Hindlimb muscle (tissue), 1 donor: ENCODE measurements around the gene ACSM6. TPM values are rescaled to one million over a fixed set of nuclear protein-coding genes. Genes with fewer than 3 reads are reported as not detected.
"Not testable (repeated sequence)": the region's sequence is repeated elsewhere in the genome, so short reads cannot be mapped to it uniquely, and the experiment has no call there.

Experiments used
- DNase-seq: peaks from one replicate; pipeline ENCODE4 v3.0.0-alpha.2; 2013
- polyA plus RNA-seq: library from polyadenylated mRNA; unstranded; fragments of 120-200 nt; gene quantifications from one replicate; pipeline ENCODE4 v1.2.1, GENCODE V29; 2013; ENCODE audit not compliant: insufficient read length

ACSM6 gene, protein sequence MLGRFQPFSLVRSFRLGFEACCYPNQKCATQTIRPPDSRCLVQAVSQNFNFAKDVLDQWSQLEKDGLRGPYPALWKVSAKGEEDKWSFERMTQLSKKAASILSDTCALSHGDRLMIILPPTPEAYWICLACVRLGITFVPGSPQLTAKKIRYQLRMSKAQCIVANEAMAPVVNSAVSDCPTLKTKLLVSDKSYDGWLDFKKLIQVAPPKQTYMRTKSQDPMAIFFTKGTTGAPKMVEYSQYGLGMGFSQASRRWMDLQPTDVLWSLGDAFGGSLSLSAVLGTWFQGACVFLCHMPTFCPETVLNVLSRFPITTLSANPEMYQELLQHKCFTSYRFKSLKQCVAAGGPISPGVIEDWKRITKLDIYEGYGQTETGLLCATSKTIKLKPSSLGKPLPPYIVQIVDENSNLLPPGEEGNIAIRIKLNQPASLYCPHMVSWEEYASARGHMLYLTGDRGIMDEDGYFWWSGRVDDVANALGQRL
- polyA plus RNA-seq = not detected

- no peak for DNase-seq
These were observed at the start of gene ACSM6 for GRCh38 chr10:95193944-95194343. ACSM6 (plus strand) TSS chr10:95194238; CDS start chr10:95194486, 248 bp downstream.

DNA sequence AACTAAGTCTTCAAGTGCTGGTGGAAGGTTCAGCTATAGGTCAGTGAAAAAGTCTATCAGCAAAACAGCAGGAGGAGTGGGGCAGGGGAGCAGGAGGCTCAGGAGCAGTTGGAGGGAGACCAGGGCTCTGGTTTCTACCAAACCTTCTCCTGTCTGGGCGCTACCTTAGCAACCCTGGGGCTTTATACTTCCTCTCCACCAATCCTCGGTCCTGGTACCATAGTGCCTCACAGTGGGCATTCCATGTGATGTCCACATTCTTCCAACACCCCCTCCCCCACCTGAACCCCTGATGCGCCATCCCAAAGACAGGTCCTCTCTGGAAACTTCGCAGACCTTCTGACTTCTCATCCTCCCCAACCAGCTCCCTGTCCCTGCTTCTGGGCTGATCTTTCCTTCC lies 25.3 kb upstream of the ACSM6 start:
- no peak for DNase-seq

- DNase-seq = no peak
These were observed 24.5 kb upstream of the ACSM6 start for GRCh38 chr10:95169522-95169921.

DNA sequence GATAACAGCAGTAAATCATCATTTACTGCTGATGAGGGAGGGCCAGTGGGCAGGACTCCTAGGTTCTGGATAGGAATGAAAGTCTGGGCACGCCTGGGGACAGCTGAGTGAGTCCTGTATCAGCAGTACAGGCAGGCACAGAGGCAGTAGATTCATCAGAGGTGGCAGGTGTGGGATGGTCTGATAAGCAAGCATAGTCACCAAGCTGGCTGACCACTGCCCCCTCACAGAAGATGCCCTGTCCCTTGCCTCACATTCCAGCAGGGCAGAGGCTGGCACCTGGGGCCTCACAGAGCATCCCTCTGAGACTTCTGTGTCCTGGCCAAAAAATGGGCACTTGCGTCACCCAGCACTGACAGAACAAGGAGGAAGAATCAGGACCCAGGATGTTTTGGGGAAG lies 23.2 kb upstream of the ACSM6 start:
- no peak for DNase-seq

DNA sequence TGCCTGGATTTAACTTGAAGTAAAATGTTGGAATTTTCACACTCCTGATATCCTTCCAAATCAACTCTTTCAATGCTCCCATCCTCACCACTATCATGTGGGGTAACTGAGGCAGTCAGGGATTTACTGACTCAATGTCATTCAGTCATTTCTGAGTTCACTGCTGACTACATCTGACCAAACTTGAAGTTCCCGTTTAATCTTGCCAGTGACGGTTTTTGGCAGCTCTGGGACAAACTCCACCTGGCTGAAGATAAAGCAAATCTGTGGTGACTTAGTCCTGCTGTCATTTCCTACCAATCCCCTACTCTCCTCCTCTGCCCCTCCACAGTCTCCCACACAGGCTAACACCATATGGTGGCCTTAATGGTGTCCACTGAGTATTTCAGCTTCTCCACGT lies 22.7 kb upstream of the ACSM6 start:
- DNase-seq = no peak

GRCh38 chr10:95172851-95173250 lies 21.2 kb upstream of the ACSM6 start:
- DNase-seq = no peak

- DNase-seq = no peak
These were observed 17.9 kb upstream of the ACSM6 start for GRCh38 chr10:95176101-95176500.

DNA sequence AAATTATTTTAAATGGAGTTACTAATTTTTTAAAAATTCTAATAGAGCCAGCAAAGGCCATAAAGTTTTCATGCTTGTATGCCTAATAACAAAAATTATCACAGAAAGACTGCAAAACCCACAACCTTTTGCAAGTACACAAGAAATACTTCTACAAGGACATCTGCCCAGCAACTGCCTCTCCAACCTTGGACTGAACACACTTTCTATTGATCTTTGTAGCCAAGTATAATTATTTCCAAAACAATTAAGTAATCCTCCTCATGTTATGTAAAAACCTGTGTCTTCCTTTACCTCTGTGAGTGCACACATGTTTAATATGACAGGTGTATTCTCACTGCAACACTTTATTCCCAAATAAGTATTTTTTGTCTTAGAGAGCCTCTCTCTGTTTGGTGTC lies 16.6 kb upstream of the ACSM6 start:
- DNase-seq = no peak

DNA sequence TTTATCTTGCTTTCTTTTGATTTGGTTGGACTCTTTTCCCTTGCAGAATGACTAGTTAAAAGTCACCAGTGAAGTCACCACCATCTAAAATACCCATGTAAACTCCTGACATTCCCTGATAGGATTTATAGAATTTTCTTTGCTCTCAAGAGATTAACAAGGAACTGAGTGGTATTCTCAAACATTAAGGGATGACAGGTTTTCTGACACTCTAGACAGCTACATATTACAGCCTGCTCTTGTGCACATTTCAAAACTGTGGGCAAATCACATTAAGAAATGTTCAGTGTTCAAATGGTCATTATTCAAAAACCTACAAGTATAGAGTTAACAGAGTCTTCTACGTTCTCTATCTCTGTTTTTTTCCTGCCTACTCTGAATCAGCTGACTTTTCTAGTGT lies 15.8 kb upstream of the ACSM6 start:
- no peak for DNase-seq

DNA sequence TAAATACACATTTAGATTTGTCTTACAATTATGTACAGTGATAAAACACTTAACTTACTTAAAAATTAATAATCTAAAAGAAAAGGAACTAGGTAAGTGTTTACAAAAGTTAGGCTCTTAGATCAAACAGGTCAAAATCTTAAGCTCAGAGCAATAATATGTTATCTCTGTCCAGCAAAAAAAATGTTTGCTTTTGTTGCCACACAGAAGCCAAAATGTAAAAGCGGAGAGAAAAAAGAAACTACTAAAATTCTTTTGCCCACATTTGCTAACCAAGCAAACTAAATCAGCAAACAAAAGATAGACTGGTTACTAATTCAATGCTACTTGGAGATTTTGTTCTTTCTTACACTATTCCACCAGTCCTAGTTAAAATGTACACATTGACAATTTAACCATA lies 15.2 kb upstream of the ACSM6 start:
- no peak for DNase-seq

DNA sequence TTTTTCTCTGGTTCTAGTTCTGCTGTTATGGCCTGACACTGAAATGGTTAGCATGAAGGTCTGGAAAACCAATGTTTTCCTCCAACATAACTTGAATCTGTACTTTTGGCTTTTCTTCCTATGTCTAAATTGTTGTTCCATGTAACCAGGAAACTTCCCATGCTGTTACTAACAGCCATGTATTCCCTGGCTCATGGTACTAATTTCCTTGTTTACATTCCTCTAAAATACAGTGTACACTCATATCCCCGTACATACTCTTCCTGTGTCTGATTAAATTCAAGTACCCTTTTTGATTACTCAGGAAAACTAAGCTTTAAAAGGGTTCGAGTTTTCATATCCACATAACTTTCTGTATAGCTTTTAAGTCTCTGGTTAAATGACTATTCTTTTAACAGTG lies 12.3 kb upstream of the ACSM6 start:
- DNase-seq = peak; percentile 1

DNA sequence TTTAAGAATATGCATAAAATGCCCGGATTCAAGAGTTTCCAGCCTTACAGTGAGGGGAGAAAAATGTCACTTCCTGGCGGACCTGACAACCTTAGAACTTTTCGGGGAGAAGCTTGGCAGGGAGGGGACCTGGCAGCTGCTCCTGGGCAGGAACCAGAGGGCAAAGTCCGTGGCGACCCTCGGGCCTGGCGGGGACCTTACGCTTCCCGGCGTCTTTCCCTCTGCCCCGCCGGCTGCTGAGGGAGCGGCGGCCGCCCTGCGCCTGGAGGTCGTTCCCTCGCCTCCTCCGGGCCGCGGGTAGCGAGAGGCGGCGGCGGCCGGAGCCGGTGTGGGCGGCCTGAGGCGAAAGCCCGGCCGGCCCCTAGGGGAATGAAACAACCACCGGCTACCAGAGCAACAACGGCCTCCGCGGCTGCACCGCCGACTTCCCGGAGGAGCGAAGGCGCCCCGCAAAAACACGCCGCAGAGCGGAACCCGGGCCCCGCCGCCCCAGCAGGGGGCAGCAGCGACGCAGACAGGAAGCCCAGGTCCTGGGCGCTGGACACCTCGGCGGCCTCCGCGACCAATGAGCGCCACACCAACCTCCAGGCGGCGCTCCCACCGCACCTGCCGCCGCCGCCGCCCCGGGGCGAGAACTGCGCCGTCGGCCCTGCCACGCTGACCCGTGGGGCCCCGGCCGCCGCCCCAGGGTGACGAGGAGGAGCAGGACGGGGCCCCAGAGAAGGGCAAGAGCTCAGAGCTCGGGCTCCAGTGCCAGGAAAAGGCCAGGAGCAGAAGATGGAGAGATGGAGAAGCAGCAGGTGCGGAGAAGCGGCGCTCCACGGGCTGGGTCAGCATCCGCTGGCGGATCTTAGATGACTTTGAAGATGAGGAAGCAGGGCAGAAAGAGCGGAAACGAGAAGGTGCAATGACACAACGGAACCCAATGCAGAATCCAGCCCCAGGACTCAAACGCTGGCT lies 10.5 kb upstream of the ACSM6 start:
- DNase-seq = peak; percentile 83

- DNase-seq = no peak
These were observed 6.4 kb upstream of the ACSM6 start for GRCh38 chr10:95187617-95188016.

DNA sequence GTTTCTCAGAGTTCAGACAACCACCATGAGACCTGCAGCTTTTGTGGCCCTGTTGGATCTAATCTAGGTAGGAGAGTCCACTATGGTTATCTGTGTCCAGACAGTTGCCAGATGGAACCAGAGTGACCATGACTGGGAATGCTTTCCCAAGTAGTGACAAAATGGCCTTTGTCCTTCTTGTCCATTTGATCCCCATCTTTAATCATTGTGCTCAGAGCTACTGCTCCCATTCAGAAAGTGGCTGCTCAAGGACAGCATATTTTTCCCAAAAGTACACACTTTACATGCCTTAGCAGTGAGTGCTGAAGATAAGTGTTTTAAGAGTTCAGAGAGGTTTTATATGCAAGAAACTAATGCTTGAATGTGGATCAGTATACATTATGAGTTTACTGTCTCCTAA lies 5.4 kb upstream of the ACSM6 start:
- no peak for DNase-seq

DNA sequence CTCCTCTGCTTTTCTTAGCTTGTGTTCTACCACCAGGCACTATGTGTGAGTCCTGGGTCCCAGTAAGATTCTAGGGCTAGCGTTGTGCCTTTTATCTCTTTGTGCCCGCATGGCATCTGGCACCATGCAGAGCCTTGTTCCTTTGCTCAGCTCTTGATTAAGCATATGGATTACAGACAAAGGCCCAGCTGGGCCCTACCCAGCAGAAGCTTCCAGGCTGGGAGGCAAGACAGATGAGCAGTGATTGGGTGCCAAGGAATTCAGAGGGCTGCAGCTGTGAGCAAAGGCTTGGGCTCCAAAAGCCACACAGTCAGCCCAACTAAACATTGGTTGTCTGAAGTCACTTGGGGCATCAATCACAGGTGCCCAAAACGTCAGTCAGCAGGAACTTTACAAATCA lies 2.0 kb downstream of the ACSM6 start:
- DNase-seq = no peak

DNA sequence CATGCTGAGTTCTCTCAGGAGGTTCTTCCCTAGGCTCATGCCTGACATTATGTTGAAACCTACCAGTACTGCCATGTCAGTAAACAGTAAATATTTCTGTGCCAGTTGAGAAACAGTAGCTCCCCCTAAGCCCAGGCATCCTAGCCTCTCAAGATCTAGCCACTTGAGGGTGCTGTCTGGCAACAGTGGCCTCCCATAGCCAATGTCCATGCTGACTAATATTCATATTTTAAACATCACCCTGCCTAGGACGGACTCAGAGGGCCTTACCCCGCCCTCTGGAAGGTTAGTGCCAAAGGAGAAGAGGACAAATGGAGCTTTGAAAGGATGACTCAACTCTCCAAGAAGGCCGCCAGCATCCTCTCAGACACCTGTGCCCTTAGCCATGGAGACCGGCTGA lies 7.7 kb downstream of the ACSM6 start:
- no peak for DNase-seq

DNA sequence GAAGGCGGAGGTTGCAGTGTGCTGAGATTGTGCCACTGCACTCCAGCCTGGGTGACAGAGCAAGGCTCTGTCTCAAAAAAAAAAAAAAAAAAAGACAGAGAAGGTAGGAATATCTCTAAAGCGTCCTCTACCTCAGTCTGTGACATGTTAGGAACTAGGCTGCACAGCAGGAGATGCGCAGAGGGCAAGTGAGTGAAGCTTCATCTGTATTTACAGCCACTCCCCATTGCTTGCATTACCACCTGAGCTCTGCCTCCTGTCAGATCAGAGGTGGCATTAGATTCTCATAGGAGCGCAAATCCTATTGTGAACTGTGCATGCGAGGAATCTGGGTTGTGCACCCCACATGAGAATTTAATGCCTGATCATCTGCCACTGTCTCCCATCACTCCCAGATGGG lies 8.8 kb downstream of the ACSM6 start:
- DNase-seq = not testable (repeated sequence)

DNA sequence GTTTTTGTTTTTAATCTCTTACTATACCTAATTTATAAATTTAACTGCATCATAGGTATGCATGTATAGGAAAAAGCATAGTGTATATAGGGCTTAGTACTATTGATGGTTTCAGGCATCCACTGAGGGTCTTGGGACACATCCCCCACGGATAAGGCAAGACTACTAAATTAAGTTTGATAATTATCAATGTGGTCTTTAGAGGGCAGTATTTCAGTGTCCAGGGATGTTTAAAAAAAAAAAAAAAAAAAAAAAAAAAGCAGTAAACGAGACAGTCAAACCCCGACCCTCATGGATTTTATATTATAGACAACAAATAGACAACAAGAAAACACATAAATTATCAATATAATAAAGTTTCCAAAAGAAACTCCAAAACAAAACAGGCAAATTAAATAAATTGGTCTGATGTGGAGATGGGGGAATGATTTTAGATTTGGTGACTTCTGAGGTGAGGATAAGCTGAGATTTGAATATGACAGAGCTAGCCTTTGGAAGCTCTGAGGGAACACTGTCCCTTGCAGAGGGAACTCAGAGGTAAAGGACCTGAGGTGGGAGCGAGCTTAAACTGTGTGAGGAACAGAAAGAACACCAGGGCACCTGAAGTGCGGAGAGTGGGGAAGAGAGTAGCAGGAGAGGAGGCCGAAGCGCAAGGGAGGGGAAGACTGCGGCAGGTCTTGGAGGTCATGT lies 14.8 kb downstream of the ACSM6 start:
- no peak for DNase-seq

DNA sequence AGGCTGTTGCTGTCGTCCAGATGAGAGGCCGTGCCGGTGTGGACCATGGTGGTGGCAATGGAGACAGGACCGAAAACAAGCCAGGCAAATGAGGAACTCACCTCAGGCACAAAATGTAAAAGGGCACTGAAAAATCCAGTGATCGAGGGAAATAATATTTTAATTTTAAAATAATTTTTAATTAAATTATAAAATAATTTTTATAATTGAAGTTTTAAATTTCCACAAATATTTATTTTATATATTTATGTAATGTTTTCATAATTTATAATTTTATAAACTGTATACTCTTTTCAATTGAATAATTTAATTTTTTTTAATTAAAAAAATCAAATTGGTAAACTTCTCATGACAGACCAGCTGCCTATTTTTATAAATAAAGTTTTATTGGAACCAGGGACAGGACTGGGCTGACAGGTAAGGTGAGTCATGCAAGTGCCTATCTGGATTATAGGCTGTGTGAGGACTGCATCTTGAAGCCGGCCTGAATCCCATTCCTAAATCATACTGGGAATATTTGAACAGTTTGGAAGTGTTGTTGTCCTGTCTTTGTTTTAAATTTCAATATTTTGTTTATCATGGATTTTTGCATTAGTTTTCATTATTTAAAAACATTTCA lies 15.6 kb downstream of the ACSM6 start:
- DNase-seq = no peak

DNA sequence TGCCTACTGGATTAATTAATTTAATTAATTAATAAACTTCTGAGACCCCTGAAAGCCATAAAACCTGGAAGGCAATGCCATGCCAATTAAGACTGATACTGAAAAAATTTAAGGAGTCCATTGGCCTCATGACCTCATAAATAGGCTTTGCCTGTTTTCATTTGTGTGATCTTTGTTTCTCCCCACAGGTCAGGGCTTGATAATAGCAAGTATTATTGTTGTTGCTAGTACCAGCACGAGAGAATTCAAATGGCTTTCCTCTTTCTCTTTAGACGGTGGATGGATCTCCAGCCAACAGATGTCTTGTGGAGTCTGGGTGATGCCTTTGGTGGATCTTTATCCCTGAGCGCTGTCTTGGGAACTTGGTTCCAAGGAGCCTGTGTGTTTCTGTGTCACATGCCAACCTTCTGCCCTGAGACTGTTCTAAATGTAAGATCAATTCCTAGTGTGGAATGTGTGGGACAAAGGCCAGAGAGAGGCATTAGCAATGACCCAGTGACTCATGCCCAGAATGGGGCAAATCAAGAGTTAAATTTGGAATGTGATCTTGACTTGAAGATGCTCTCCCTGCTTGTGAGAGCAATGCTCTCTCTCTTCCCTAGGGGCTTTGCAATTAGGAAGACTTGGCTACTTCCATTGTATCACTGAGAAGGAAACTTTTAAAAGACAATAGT lies 17.7 kb downstream of the ACSM6 start:
- DNase-seq = no peak

DNA sequence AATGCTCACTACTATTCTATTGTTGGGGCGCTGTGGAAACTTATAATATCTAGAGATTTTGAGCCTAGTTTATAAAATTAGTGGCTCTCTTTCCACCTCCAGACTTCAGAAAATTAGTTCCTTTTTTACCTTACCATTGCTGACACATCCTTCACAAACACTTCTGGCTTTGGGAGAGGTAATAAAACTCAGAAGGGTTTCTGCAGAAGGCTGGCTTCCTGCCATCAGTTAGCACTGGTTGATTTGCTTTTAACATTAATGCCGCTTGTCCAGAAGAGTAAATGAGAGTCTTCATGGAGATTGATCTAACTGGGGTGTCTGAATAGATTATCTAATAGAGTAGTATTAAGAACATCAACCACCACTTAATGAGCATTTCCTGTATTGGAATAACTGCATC lies 20.3 kb downstream of the ACSM6 start:
- no peak for DNase-seq

GRCh38 chr10:95214793-95215192 lies 20.8 kb downstream of the ACSM6 start:
- DNase-seq = no peak
